ENCODE data around the gene OR2L2.

OR2L2 gene, protein sequence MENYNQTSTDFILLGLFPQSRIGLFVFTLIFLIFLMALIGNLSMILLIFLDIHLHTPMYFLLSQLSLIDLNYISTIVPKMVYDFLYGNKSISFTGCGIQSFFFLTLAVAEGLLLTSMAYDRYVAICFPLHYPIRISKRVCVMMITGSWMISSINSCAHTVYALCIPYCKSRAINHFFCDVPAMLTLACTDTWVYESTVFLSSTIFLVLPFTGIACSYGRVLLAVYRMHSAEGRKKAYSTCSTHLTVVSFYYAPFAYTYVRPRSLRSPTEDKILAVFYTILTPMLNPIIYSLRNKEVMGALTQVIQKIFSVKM

DNA sequence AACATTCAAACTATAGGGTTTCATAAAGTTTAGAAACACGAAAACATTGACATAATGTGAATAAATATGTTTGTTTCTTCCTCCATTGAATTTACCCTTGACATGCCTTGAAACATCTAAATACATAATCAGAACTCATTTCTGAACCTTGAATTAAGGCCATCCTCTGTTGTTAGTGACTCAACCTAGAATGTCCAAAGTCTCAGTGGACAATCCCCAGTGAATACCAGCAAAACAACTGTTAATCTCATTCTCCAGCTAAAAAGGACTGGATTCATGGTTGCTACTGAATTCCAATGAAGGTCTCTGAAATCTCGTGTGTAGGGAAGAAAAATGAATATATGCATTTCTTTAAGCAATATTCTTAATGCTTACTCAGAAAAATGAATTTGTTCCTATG is at the start of gene OR2L2:
Gene OR2L2, plus strand, starts transcription at position 301 of the 400 bp plus-strand sequence. CDS start 8,198 bp downstream, outside the sequence.
- H2AFZ ChIP-seq (ENCODE audit: low read length): no peak within 1 kb of the TSS
- no peak for TF ChIP-seq EZH2 (IDR thresholded peaks at IDR 0.05; ENCODE audit: borderline replicate concordance, low read length)
- TF ChIP-seq, protein P1, sequence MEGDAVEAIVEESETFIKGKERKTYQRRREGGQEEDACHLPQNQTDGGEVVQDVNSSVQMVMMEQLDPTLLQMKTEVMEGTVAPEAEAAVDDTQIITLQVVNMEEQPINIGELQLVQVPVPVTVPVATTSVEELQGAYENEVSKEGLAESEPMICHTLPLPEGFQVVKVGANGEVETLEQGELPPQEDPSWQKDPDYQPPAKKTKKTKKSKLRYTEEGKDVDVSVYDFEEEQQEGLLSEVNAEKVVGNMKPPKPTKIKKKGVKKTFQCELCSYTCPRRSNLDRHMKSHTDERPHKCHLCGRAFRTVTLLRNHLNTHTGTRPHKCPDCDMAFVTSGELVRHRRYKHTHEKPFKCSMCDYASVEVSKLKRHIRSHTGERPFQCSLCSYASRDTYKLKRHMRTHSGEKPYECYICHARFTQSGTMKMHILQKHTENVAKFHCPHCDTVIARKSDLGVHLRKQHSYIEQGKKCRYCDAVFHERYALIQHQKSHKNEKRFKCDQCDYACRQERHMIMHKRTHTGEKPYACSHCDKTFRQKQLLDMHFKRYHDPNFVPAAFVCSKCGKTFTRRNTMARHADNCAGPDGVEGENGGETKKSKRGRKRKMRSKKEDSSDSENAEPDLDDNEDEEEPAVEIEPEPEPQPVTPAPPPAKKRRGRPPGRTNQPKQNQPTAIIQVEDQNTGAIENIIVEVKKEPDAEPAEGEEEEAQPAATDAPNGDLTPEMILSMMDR (IDR thresholded peaks at IDR 0.05; ENCODE audit: low read length): no peak
- H3K36me3 ChIP-seq (ENCODE audit: insufficient read depth, low read length): no peaks in the 10 kb centered on the region
- no peaks in the 10 kb centered on the region for H3K4me1 ChIP-seq (ENCODE audit: insufficient read depth, low read length, severe bottlenecking)
- H3K9me3 ChIP-seq (ENCODE audit: low read length): no peaks in the 10 kb centered on the region
- no peaks in the 10 kb centered on the region for H3K27me3 ChIP-seq (ENCODE audit: insufficient read depth, low read length)
- H3K79me2 ChIP-seq (ENCODE audit: insufficient read depth, low read length): no peaks in the 10 kb centered on the region
- H3K9ac ChIP-seq (ENCODE audit: low read length): no peak within 1 kb of the TSS
- no peaks in the 10 kb centered on the region for H4K20me1 ChIP-seq (ENCODE audit: insufficient read depth, low read length)
- no peaks in the 10 kb centered on the region for H3F3A ChIP-seq (ENCODE audit: insufficient read depth, low read length)
- H3K9me2 ChIP-seq (ENCODE audit: low read depth, low read length): no peaks in the 10 kb centered on the region
- no peak within 1 kb of the TSS for H3K4me3 ChIP-seq (ENCODE audit: low read depth, low read length, poor library complexity, severe bottlenecking)
- no peak within 1 kb of the TSS for H3K4me2 ChIP-seq (ENCODE audit: low read length)
- no peak within 1 kb of the TSS for H3K27ac ChIP-seq (ENCODE audit: low read depth, low read length, poor library complexity, severe bottlenecking)

DNA sequence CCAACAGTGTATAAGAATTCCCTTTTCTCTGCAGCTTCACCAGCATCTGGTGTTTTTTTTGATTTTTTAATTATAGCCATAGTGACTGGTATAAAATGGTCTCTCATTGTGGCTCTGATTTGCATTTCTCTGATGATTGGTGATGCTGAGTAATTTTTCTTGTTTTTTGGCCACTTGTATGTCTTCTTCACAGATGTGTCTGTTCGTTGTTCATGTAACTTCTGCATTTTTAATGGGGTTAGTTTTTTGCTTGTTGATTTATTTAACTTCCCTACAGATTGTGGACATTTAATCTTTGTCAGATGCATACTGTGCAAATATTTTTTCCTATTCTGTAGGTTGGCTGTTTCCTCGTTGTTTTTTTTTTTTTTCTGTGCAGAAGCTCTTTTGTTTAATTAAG is 36.9 kb upstream of the OR2L2 start:
- no peaks in the 10 kb centered on the region for H3F3A ChIP-seq (ENCODE audit: insufficient read depth, low read length)
- H3K36me3 ChIP-seq (ENCODE audit: insufficient read depth, low read length): no peaks in the 10 kb centered on the region
- H4K20me1 ChIP-seq (ENCODE audit: insufficient read depth, low read length): no peaks in the 10 kb centered on the region
- no peak overlapping the region for H3K27ac ChIP-seq (ENCODE audit: low read depth, low read length, poor library complexity, severe bottlenecking)
- no peaks in the 10 kb centered on the region for H3K79me2 ChIP-seq (ENCODE audit: insufficient read depth, low read length)
- H3K4me3 ChIP-seq (ENCODE audit: low read depth, low read length, poor library complexity, severe bottlenecking): no peak overlapping the region
- no peaks in the 10 kb centered on the region for H3K27me3 ChIP-seq (ENCODE audit: insufficient read depth, low read length)
- TF ChIP-seq, protein P1 (IDR thresholded peaks at IDR 0.05; ENCODE audit: low read length): no peak
- TF ChIP-seq EZH2 (IDR thresholded peaks at IDR 0.05; ENCODE audit: borderline replicate concordance, low read length): no peak
- no peaks in the 10 kb centered on the region for H3K4me1 ChIP-seq (ENCODE audit: insufficient read depth, low read length, severe bottlenecking)
- no peak overlapping the region for H3K4me2 ChIP-seq (ENCODE audit: low read length)
- no peaks in the 10 kb centered on the region for H3K9me2 ChIP-seq (ENCODE audit: low read depth, low read length)
- H3K9ac ChIP-seq (ENCODE audit: low read length): no peak overlapping the region
- no peaks in the 10 kb centered on the region for H3K9me3 ChIP-seq (ENCODE audit: low read length)
- no peak overlapping the region for H2AFZ ChIP-seq (ENCODE audit: low read length)

DNA sequence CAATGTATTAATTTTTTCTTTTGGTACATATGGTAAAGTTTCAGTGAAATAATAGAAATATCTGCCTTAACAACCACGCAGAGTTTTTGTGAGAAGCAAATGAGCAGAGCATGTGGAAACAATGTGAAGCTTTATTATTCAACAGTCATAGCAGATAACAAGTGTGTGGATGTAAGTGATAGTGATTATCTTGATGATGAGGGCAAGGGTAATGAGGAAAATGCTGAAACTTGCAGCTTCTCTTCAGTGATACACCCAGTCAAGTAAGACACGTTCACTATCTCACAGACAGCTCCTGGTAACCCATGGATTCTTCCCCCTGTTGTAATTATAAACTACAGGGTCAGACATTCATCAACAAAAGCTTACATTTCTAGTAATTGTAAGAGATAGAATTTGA is 31.1 kb upstream of the OR2L2 start:
- H3K4me3 ChIP-seq (ENCODE audit: low read depth, low read length, poor library complexity, severe bottlenecking): no peak overlapping the region
- no peak overlapping the region for H3K9ac ChIP-seq (ENCODE audit: low read length)
- H3K4me2 ChIP-seq (ENCODE audit: low read length): no peak overlapping the region
- no peaks in the 10 kb centered on the region for H3K36me3 ChIP-seq (ENCODE audit: insufficient read depth, low read length)
- TF ChIP-seq, protein P1 (IDR thresholded peaks at IDR 0.05; ENCODE audit: low read length): no peak
- H2AFZ ChIP-seq (ENCODE audit: low read length): no peak overlapping the region
- no peak overlapping the region for H3K27ac ChIP-seq (ENCODE audit: low read depth, low read length, poor library complexity, severe bottlenecking)
- H4K20me1 ChIP-seq (ENCODE audit: insufficient read depth, low read length): no peaks in the 10 kb centered on the region
- no peaks in the 10 kb centered on the region for H3K9me2 ChIP-seq (ENCODE audit: low read depth, low read length)
- no peaks in the 10 kb centered on the region for H3K79me2 ChIP-seq (ENCODE audit: insufficient read depth, low read length)
- no peaks in the 10 kb centered on the region for H3K27me3 ChIP-seq (ENCODE audit: insufficient read depth, low read length)
- no peaks in the 10 kb centered on the region for H3K4me1 ChIP-seq (ENCODE audit: insufficient read depth, low read length, severe bottlenecking)
- H3K9me3 ChIP-seq (ENCODE audit: low read length): no peaks in the 10 kb centered on the region
- H3F3A ChIP-seq (ENCODE audit: insufficient read depth, low read length): no peaks in the 10 kb centered on the region
